ENCODE results near the gene ATG7. TPM values are rescaled to one million over a fixed set of nuclear protein-coding genes. Genes with fewer than 3 reads are reported as not detected.
A peak's percentile ranks its signal among the peaks of the same experiment; 100 is the strongest.
"Not testable (repeated sequence)": the region's sequence is repeated elsewhere in the genome, so short reads cannot be mapped to it uniquely, and the experiment has no call there.

ATG7 gene
- total RNA-seq, 1 donor from 2014 or later, result 15.5 TPM

DNA sequence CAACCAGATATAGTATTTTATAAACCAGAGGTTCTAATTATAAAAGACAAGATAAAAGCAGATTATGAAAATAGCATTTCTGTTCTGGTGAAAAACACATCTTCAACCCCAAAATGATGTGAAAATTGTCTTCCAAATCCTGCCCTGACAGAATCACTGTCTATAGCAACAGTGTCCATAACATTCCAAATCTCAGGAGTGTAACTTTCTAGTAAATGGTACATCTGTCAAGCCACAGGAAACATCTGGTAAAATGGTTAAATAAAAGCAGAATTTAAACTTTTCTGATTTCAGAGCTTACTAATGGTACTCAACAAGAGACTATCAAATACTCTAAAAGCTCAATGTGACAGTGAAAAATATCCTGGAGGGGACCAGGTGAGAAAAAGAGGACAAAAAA is 311.0 kb downstream of the ATG7 start:
- intact Hi-C loops (cut with DNase I), result no loop called here

GRCh38 chr3:11583638-11584046 is 311.4 kb downstream of the ATG7 start:
- intact Hi-C loops (cut with DNase I), result no loop called here
- no peak for DNase-seq (ENCODE audit: low spot score)

More for the DNA sequence above, 311.0 kb downstream of the ATG7 start:
- no peak for DNase-seq (ENCODE audit: low spot score)

GRCh38 chr3:11584570-11584969 is 312.4 kb downstream of the ATG7 start:
- DNase-seq (ENCODE audit: low spot score), result no peak
- intact Hi-C loops (cut with DNase I), result no loop called here

GRCh38 chr3:11587766-11588165 is 315.6 kb downstream of the ATG7 start:
- no peak for DNase-seq (ENCODE audit: low spot score)
- intact Hi-C loops (cut with DNase I), result no loop called here

GRCh38 chr3:11588338-11588737 is 316.1 kb downstream of the ATG7 start:
- intact Hi-C loops (cut with DNase I), result no loop called here
- DNase-seq (ENCODE audit: low spot score), result no peak

- intact Hi-C loops (cut with DNase I), result no loop called here
- no peak for DNase-seq (ENCODE audit: low spot score)
Observed at GRCh38 chr3:11588755-11589154, 316.6 kb downstream of the ATG7 start.

GRCh38 chr3:11589706-11590105 is 317.5 kb downstream of the ATG7 start:
- DNase-seq (ENCODE audit: low spot score), result no peak
- intact Hi-C loops (cut with DNase I), result no loop called here

GRCh38 chr3:11591002-11591355 is 318.8 kb downstream of the ATG7 start:
- DNase-seq (ENCODE audit: low spot score), result no peak
- intact Hi-C loops (cut with DNase I), result no loop called here

- DNase-seq (ENCODE audit: low spot score), result no peak
- intact Hi-C loops (cut with DNase I), result no loop called here
Observed at GRCh38 chr3:11591391-11592282, 319.4 kb downstream of the ATG7 start.

DNA sequence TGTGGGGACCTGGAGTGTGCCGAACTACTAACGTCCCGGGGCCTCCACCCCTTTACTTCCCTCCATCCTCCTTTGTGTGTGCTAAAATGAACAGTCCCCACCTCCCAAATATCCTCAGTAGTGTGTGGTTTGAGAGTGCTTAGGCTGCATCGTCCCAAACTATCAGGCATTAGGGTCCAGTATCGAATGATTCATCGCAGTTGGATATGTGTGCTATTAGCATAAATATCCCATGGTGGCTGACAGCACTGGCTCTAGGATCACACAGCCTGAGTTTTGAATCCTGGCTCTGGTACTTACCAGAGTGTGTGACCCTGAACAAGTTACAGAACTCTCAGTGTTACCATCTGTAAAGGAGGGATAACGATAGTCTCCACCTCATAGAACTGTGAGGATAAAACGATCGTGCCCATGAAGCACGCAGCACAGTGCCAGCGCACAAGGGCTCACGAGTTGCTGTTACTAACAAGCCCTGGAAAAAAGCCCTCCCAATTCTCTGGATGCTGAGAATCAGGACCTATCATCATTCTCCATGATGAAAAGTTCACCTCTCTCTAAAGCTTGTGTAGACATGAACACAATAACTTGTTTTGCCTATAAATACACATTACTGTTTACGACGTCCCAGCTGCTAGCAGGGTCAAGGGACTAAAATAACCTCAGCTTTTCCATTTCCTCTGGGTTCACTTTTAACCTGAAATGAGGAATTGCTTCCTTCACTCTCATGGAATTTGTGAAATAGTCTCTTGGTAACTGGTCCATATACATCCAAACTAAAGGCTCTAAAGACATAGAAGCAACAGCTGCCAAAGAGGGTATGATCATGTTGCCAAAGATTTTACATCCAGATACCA is 320.5 kb downstream of the ATG7 start:
- no peak for DNase-seq (ENCODE audit: low spot score)
- intact Hi-C loops (cut with DNase I), result no loop called here

DNA sequence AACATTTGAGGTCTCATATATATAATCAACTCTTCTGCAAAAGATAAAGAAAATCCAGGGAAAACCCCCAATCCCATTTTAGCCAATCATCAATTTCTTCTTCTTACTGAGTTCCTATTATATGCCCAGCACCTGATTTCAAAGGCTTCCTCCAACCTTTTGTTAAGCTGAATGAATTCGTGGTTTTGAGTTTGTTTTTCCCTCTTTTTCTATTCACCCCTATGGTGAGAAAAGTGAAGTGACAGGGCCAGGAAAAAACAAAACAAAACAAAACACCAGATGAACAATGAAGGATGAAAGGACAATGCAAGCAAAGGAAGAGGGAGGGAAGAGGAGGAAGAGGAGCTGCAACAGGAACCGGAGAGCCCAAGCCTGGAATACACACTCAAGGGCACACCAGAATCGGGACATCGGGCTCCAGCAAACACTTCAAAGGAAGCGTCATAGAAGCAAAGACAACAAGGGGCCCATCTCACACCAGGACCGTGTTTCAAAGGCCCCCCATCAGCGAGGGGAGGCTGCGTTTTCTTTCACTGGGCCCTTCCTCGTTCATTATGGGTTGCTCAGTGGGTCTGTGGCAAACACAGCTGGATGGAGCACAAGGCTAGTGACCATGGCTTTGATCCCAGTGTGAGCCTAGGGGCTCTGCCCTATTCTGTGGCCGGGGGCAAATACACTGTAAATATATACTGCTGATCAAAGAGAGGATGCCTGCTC is 321.3 kb downstream of the ATG7 start:
- intact Hi-C loops (cut with DNase I), result no loop called here
- no peak for DNase-seq (ENCODE audit: low spot score)

DNA sequence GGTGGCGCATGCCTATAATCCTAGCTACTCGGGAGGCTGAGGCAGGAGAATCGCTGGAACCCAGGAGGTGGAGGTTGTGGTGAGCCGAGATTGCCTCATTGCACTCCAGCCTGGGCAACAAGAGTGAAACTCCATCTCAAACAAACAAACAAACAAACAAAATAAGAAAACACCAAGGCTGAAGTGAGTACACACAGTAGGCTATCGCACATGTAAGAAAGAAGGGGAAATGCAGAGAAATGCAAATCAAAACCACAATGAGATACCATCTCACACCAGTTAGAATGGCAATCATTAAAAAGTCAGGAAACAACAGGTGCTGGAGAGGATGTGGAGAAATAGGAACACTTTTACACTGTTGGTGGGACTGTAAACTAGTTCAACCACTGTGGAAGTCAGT is 322.8 kb downstream of the ATG7 start:
- DNase-seq (ENCODE audit: low spot score); intact Hi-C loops (cut with DNase I): not testable (repeated sequence)

DNA sequence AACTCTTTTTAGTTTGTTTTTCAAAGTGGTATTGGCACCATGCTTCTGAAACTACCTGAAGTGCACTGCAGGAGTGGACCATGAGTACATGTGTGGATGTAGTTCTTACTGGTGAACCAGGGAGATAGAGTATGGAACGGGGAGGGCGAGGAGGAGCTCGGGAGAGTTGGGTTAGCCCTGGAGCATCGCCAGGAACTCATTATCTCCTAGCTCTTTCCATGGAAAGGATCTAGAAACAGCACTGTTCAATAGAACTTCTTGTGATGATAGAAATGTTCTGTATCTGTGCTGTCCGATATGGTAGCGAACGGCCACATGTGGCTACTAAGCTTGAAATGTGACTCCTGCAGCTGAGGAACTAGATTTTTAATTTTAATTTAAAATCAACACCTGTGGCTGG is 324.2 kb downstream of the ATG7 start:
- no peak for DNase-seq (ENCODE audit: low spot score)
- intact Hi-C loops (cut with DNase I), result no loop called here

GRCh38 chr3:11600501-11601282 is 328.5 kb downstream of the ATG7 start:
- peak; percentile 89 for DNase-seq (ENCODE audit: low spot score)
- intact Hi-C loops (cut with DNase I), result no loop called here

- intact Hi-C loops (cut with DNase I), result loop anchor here (2.0 kb wide), 1 partner anchor 41 kb away; the partner anchor contains the start of gene VGLL4
- DNase-seq (ENCODE audit: low spot score), result no peak
Observed at GRCh38 chr3:11601446-11602238, 329.4 kb downstream of the ATG7 start.

GRCh38 chr3:11602239-11602840 is 330.1 kb downstream of the ATG7 start:
- intact Hi-C loops (cut with DNase I), result loop anchor here (2.0 kb wide), 1 partner anchor 40 kb away; the partner anchor contains the start of gene VGLL4
- no peak for DNase-seq (ENCODE audit: low spot score)

GRCh38 chr3:11602886-11603527 is 330.8 kb downstream of the ATG7 start:
- intact Hi-C loops (cut with DNase I), result loop anchor here (2.0 kb wide), 1 partner anchor 40 kb away; the partner anchor contains the start of gene VGLL4
- no peak for DNase-seq (ENCODE audit: low spot score)

Measured in cardiac septum (tissue), 1 donor.